Ovary (tissue), 3 donors: ENCODE results near the gene KDM4C.

Experiments
- CTCF ChIP-seq, 3 donors: fragments of 450-650 bp in 2 of 3; fragments of 200-600 bp in 1 of 3; IDR thresholded peaks; one replicate each; pipeline versions ENCODE4 v1.5.1 to v1.8.0; 2016 to 2022; ENCODE audit warnings: antibody characterized with exemption in 3 of 3, mild to moderate bottlenecking in 1 of 3
- EP300 ChIP-seq: sonication (generic); formaldehyde crosslinking; IDR thresholded peaks from one replicate; pipeline ENCODE4 v1.6.1; 2017; ENCODE audit warnings: antibody characterized with exemption
- POLR2A ChIP-seq: fragments of 450-650 bp; IDR thresholded peaks from one replicate; pipeline ENCODE4 v1.6.1; 2017; ENCODE audit warnings: antibody characterized with exemption, mild to moderate bottlenecking, moderate library complexity
- donor health status: DM: no; HTN: no; CAD: no.

- TF ChIP-seq CTCF (IDR thresholded peaks at IDR 0.05) (no peak), POLR2A (no peak), EP300 (no peak)
These were observed 98.1 kb downstream of the KDM4C start for GRCh38 chr9:6855860-6856259.
